H1 (cell line): ENCODE data around the gene EWSR1. TPM values are rescaled to one million over a fixed set of nuclear protein-coding genes. Genes with fewer than 3 reads are reported as not detected.

Experiments
- CTCF ChIA-PET: fragments of 300-600 bp; sonication (Branson Sonifier 250); formaldehyde crosslinking; loops from one replicate; lab custom pipeline; 2021; ENCODE audit not compliant: partially characterized antibody; lab: Charles Lee
- POLR2A ChIA-PET: fragments of 300-600 bp; sonication (Branson Sonifier 250); formaldehyde crosslinking; loops from one replicate; lab custom pipeline; 2021; ENCODE audit warnings: inconsistent platforms; ENCODE audit not compliant: partially characterized antibody; lab: Charles Lee
- DNase-seq, 2 experiments: peaks; one replicate each; pipeline versions ENCODE4 v3.0.0 to v3.0.0-alpha.2; 2010 to 2022; ENCODE audit warnings: low spot score in 2 of 2, low read depth in 1 of 2, mixed read lengths in 1 of 2
- FAIRE-seq: peaks from 2 replicates; lab custom pipeline; 2011; peaks lifted over from hg19 to GRCh38; lab: Jason Lieb, UNC
- H2AFZ ChIP-seq: 2 replicates; pipeline ENCODE4 v1.8.1; 2012; ENCODE audit warnings: low read length, inconsistent platforms
- H2AK5ac ChIP-seq: 2 replicates; pipeline ENCODE4 v1.6.1; 2013; ENCODE audit warnings: low read depth, low read length
- H2BK120ac ChIP-seq: replicated peaks from 2 replicates; pipeline ENCODE3; 2013; ENCODE audit warnings: low read depth, low read length, inconsistent platforms
- H2BK12ac ChIP-seq: 2 replicates; pipeline ENCODE4 v1.6.1; 2013; ENCODE audit warnings: low read depth, low read length
- H2BK15ac ChIP-seq: 2 replicates; pipeline ENCODE4 v1.6.1; 2013; ENCODE audit warnings: low read length
- H2BK20ac ChIP-seq: 2 replicates; pipeline ENCODE4 v1.6.1; 2013; ENCODE audit warnings: low read length
- H2BK5ac ChIP-seq: 2 replicates; pipeline ENCODE4 v1.6.1; 2013; ENCODE audit warnings: low read depth, low read length
- H3K14ac ChIP-seq: 2 replicates; pipeline ENCODE4 v1.6.1; 2013; ENCODE audit warnings: inconsistent platforms; ENCODE audit not compliant: insufficient read length
- H3K18ac ChIP-seq: 2 replicates; pipeline ENCODE4 v1.6.1; 2013; ENCODE audit warnings: low read length; ENCODE audit errors: extremely low read depth
- H3K23ac ChIP-seq: 2 replicates; pipeline ENCODE4 v1.6.1; 2013; ENCODE audit warnings: inconsistent platforms; ENCODE audit not compliant: insufficient read length
- H3K23me2 ChIP-seq: 2 replicates; pipeline ENCODE4 v1.6.1; 2013; ENCODE audit warnings: low read depth, low read length
- H3K27ac ChIP-seq: 2 replicates; pipeline ENCODE4 v1.6.1; 2011; ENCODE audit warnings: low read depth, low read length, inconsistent platforms
- H3K27me3 ChIP-seq, 4 experiments: replicated peaks in 1 of 4; 1 replicate in 1 of 4; 2 replicates in 3 of 4; pipeline versions ENCODE4 v1.6.1 to v1.8.1; 2011 to 2013; ENCODE audit warnings: low read length in 3 of 4, mild to moderate bottlenecking in 3 of 4, inconsistent platforms in 2 of 4, mixed read lengths in 2 of 4, moderate library complexity in 1 of 4; ENCODE audit not compliant: control insufficient read depth in 3 of 4, insufficient read depth in 3 of 4; ENCODE audit errors: extremely low read depth in 1 of 4
- H3K36me3 ChIP-seq, 4 experiments: 2 replicates each; pipeline versions ENCODE4 v1.6.1 to v1.8.1; 2011 to 2013; ENCODE audit warnings: mild to moderate bottlenecking in 4 of 4, low read length in 3 of 4, moderate library complexity in 2 of 4, control low read depth in 1 of 4, inconsistent platforms in 1 of 4; ENCODE audit not compliant: insufficient read depth in 4 of 4, control insufficient read depth in 2 of 4
- H3K4ac ChIP-seq: replicated peaks from 2 replicates; pipeline ENCODE3; 2013; ENCODE audit warnings: low read length, low read depth, mixed read lengths, inconsistent platforms; ENCODE audit not compliant: insufficient read length
- H3K4me1 ChIP-seq, 4 experiments: replicated peaks in 1 of 4; 1 replicate in 1 of 4; 2 replicates in 3 of 4; pipeline versions ENCODE4 v1.6.1 to v1.8.1; 2011 to 2013; ENCODE audit warnings: low read length in 3 of 4, inconsistent platforms in 2 of 4, mixed read lengths in 1 of 4; ENCODE audit not compliant: insufficient read depth in 4 of 4, control insufficient read depth in 3 of 4
- H3K4me2 ChIP-seq, 2 experiments: 2 replicates each; pipeline versions ENCODE4 v1.6.1 to v1.8.1; 2011 to 2013; ENCODE audit warnings: low read depth in 2 of 2, low read length in 2 of 2, control low read depth in 1 of 2, inconsistent platforms in 1 of 2, mild to moderate bottlenecking in 1 of 2; ENCODE audit not compliant: insufficient read depth in 1 of 2
- H3K4me3 ChIP-seq, 4 experiments: fragments of 200-600, 300-600 bp in 1 of 4; sonication (generic), shearing (Covaris generic), sonication (Bioruptor Twin) in 1 of 4; 2 replicates each; pipeline versions ENCODE4 v1.5.1 to v1.8.1; 2011 to 2016; ENCODE audit warnings: low read length in 4 of 4, low read depth in 3 of 4, control low read depth in 2 of 4, inconsistent platforms in 2 of 4, mild to moderate bottlenecking in 2 of 4, mixed read lengths in 1 of 4, moderate library complexity in 1 of 4; ENCODE audit not compliant: insufficient read depth in 2 of 4; ENCODE audit errors: extremely low read depth in 1 of 4
- H3K56ac ChIP-seq: replicated peaks from 2 replicates; pipeline ENCODE3; 2013; ENCODE audit warnings: low read depth, mild to moderate bottlenecking, mixed read lengths, low read length, inconsistent platforms; ENCODE audit not compliant: insufficient read length
- H3K79me1 ChIP-seq: 2 replicates; pipeline ENCODE4 v1.6.1; 2013; ENCODE audit warnings: low read depth, low read length, control low read depth
- H3K79me2 ChIP-seq, 2 experiments: 2 replicates each; pipeline versions ENCODE4 v1.6.1 to v1.8.1; 2012 to 2013; ENCODE audit warnings: low read length in 2 of 2, mild to moderate bottlenecking in 2 of 2, inconsistent platforms in 1 of 2; ENCODE audit not compliant: insufficient read depth in 2 of 2, control insufficient read depth in 1 of 2
- H3K9ac ChIP-seq, 4 experiments: replicated peaks in 1 of 4; 1 replicate in 1 of 4; 2 replicates in 3 of 4; pipeline versions ENCODE4 v1.6.1 to v1.8.1; 2011 to 2013; ENCODE audit warnings: low read depth in 3 of 4, low read length in 3 of 4, control low read depth in 2 of 4, mild to moderate bottlenecking in 2 of 4, moderate library complexity in 2 of 4, inconsistent platforms in 1 of 4; ENCODE audit errors: extremely low read depth in 1 of 4
- H3K9me3 ChIP-seq, 2 experiments: 2 replicates each; pipeline versions ENCODE4 v1.6.1 to v1.8.1; 2012 to 2013; ENCODE audit warnings: mild to moderate bottlenecking in 2 of 2, moderate library complexity in 2 of 2, control low read depth in 1 of 2, inconsistent platforms in 1 of 2, low read depth in 1 of 2, low read length in 1 of 2, mixed read lengths in 1 of 2; ENCODE audit not compliant: insufficient read depth in 2 of 2
- H4K20me1 ChIP-seq, 2 experiments: replicated peaks in 1 of 2; 2 replicates each; pipeline versions ENCODE3 to v1.8.1; 2011 to 2013; ENCODE audit warnings: inconsistent platforms in 2 of 2, low read length in 2 of 2, mild to moderate bottlenecking in 1 of 2; ENCODE audit not compliant: insufficient read depth in 2 of 2, control insufficient read depth in 1 of 2
- H4K5ac ChIP-seq: 2 replicates; pipeline ENCODE4 v1.6.1; 2013; ENCODE audit warnings: low read length, low read depth, mixed read lengths, inconsistent platforms; ENCODE audit not compliant: insufficient read length
- H4K8ac ChIP-seq: 2 replicates; pipeline ENCODE4 v1.8.0; 2013; ENCODE audit warnings: mild to moderate bottlenecking, moderate library complexity, low read length, inconsistent platforms; ENCODE audit not compliant: insufficient read depth; ENCODE audit errors: extremely low read depth
- H4K91ac ChIP-seq: replicated peaks from 2 replicates; pipeline ENCODE3; 2013; ENCODE audit warnings: low read length, mixed read lengths, inconsistent platforms; ENCODE audit not compliant: insufficient read length
- BCL11A ChIP-seq, 2 experiments: IDR thresholded peaks; one replicate each; pipeline ENCODE4 v1.6.1; 2011; ENCODE audit warnings: low read depth in 2 of 2, low read length in 2 of 2, mild to moderate bottlenecking in 2 of 2
- CBX5 ChIP-seq: fragments of 300-800, 300-1000 bp; sonication (generic); IDR thresholded peaks from 2 replicates; pipeline ENCODE4 v1.7.1; 2016; ENCODE audit warnings: antibody characterized with exemption, low read length, low read depth
- CBX8 ChIP-seq: fragments of 300-800, 300-1000 bp; sonication (generic); IDR thresholded peaks from 2 replicates; pipeline ENCODE4 v1.7.1; 2016; ENCODE audit warnings: low read depth, low read length, borderline replicate concordance
- CEBPB ChIP-seq: IDR thresholded peaks from 2 replicates; pipeline ENCODE4 v1.6.1; 2012; ENCODE audit warnings: low read depth, low read length
- EZH2 ChIP-seq: fragments of 200-600 bp; sonication (generic); IDR thresholded peaks from 2 replicates; pipeline ENCODE4 v1.7.1; 2012; ENCODE audit warnings: low read depth, mild to moderate bottlenecking, moderate library complexity, low read length, inconsistent platforms; ENCODE audit not compliant: severe bottlenecking
- HDAC2 ChIP-seq, 2 experiments: fragments of 300-600 bp in 1 of 2; sonication (generic) in 1 of 2; IDR thresholded peaks; 2 replicates each; pipeline ENCODE4 v1.6.1; 2011 to 2012; ENCODE audit warnings: low read depth in 2 of 2, low read length in 2 of 2, mild to moderate bottlenecking in 2 of 2, moderate library complexity in 2 of 2, borderline replicate concordance in 1 of 2, inconsistent platforms in 1 of 2
- JUN ChIP-seq: IDR thresholded peaks from 2 replicates; pipeline ENCODE4 v1.6.1; 2011; ENCODE audit warnings: low read depth, mild to moderate bottlenecking, improper control_type of control experiment, low read length
- RNF2 ChIP-seq: fragments of 200-900, 300-1000 bp; sonication (generic); IDR thresholded peaks from 2 replicates; pipeline ENCODE4 v1.7.1; 2016; ENCODE audit warnings: borderline replicate concordance, low read depth, mild to moderate bottlenecking, antibody characterized with exemption, low read length; ENCODE audit not compliant: poor library complexity, severe bottlenecking; ENCODE audit errors: missing control alignments
- WGBS, 2 experiments: shearing (Covaris generic) in 1 of 2; methylation state at CpG; one replicate each; pipeline versions ENCODE4 v1.1.6 to v1.1.7; 2013 to 2015; ENCODE audit warnings: low lambda C conversion rate in 2 of 2, mixed read lengths in 2 of 2, inconsistent platforms in 1 of 2, low coverage in 1 of 2, missing lambda C conversion rate in 1 of 2; ENCODE audit not compliant: insufficient replicate concordance in 2 of 2, insufficient coverage in 1 of 2, insufficient read length in 1 of 2; ENCODE audit errors: extremely low coverage in 1 of 2, missing lambda C conversion rate in 1 of 2; 5-methylcytosine and 5-hydroxymethylcytosine counted together
- polyA plus RNA-seq, 7 experiments: library from polyadenylated mRNA; depleted of rRNA in 3 of 7; stranded (reverse) in 5 of 7; unstranded in 2 of 7; fragments of >200 nt in 5 of 7; fragments of 200-250 nt in 2 of 7; gene quantifications; 1 replicate in 5 of 7; 2 replicates in 1 of 7; 4 replicates in 1 of 7; pipeline versions ENCODE4 v1.2.1 to v1.2.3, GENCODE V29; 2011 to 2013; ENCODE audit warnings: missing spikeins in 2 of 7, mixed read lengths in 2 of 7
- total RNA-seq: library from RNA; stranded (reverse); fragmentation: NEBNext Ultra II Directional; extraction: Animal tissue kit (Norgen Biotek cat#: 25700); gene quantifications from 2 replicates; pipeline ENCODE4 v1.2.1, GENCODE V29; 2021

EWSR1 gene
- total and polyA plus RNA-seq, 2 of the 8 experiments (the other 6 are each of a cell fraction or from before 2014, with no cell fraction given): 387 to 930 TPM

DNA sequence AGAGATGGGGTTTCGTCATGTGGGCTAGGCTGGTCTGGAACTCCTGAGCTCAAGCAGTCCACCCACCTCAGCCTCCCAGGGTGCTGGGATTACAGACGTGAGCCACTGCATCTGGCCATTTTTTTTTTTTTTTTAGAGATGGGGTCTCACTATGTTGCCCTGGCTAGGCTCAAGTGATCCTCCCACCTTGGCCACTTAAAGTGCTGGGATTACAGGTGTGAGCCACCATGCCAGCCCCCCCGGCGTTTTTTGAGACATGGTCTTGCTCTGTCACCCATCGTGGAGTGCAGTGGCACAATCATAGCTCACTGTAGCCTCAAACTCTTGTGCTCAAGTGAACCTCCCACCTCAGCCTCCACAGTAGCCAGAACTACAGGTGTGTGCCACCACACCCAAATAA lies 16.8 kb upstream of the EWSR1 start:
- CTCF ChIA-PET: interaction anchor here (1.7 kb wide), 1 partner anchor 48 kb away, joined by 10 read pairs; no protein-coding TSS in a partner anchor
- Histone ChIP-seq H2BK15ac (no peak overlapping the region), H3K27ac (no peak overlapping the region), H3K4ac (no peak overlapping the region), H3K4me2 (no peak overlapping the region), H3K56ac (no peak overlapping the region), H3K79me2 (no peaks in the 10 kb centered on the region), H3K9ac (no peak overlapping the region), H2AK5ac (no peak overlapping the region), H4K20me1 (peaks cover 0 to 1% of the 10 kb centered on the region in 2 experiments), H3K4me3 (no peak overlapping the region), H3K36me3 (no peaks in the 10 kb centered on the region), H4K5ac (no peak overlapping the region), H3K4me1 (peaks cover 0 to 6% (median 0%) of the 10 kb centered on the region in 4 experiments; a peak in 2 of 7 replicates), H2BK120ac (no peak overlapping the region), H3K79me1 (no peaks in the 10 kb centered on the region), H2BK20ac (no peak overlapping the region), H3K18ac (no peak overlapping the region), H3K27me3 (no peaks in the 10 kb centered on the region), H3K9me3 (no peaks in the 10 kb centered on the region), H3K23me2 (no peaks in the 10 kb centered on the region), H2BK12ac (no peak overlapping the region), H2AFZ (no peak overlapping the region), H3K23ac (no peak overlapping the region), H4K8ac (no peak overlapping the region), H4K91ac (no peak overlapping the region), H3K14ac (no peak overlapping the region), H2BK5ac (no peak overlapping the region)
- FAIRE-seq: no peak
- POLR2A ChIA-PET: interaction anchor here (1.1 to 1.7 kb wide), 2 partner anchors 17 to 49 kb away, joined by 3 to 7 read pairs; partner anchors contain the start of genes EWSR1 and RHBDD3
- 78% methylated on average over 5 of the region's 5 CpGs; no CpG with 5 or more reads in 1 of the 2 experiments for WGBS, 2 experiments
- TF ChIP-seq RNF2 (no peak), HDAC2 (IDR thresholded peaks at IDR 0.05; ENCODE audit: borderline replicate concordance in 1 of 2, low read depth in 2 of 2, low read length in 2 of 2) (no peak), JUN (no peak), EZH2 (no peak), CBX8 (no peak), CBX5 (no peak), BCL11A (IDR thresholded peaks at IDR 0.05; ENCODE audit: low read depth in 2 of 2, low read length in 2 of 2) (no peak), CEBPB (no peak)
- DNase-seq: no peak
